Left renal cortex interstitium (tissue), 4 donors: ENCODE data around the gene HDAC4. TPM values are rescaled to one million over a fixed set of nuclear protein-coding genes. Genes with fewer than 3 reads are reported as not detected.

Experiments used
- DNase-seq, 4 donors: peaks; one replicate each; pipeline ENCODE4 v3.0.0-alpha.2; 2013; ENCODE audit warnings: low read depth in 4 of 4, low spot score in 2 of 4, missing footprints in 1 of 4
- polyA plus RNA-seq, 4 donors: library from polyadenylated mRNA; unstranded; fragments of 120-200 nt; gene quantifications; one replicate each; pipeline ENCODE4 v1.2.1, GENCODE V29; 2013; ENCODE audit not compliant: insufficient read length in 4 of 4

The HDAC4 gene
- polyA plus RNA-seq, 4 donors = 10.5 to 21.1 (median 14.3) TPM

DNA sequence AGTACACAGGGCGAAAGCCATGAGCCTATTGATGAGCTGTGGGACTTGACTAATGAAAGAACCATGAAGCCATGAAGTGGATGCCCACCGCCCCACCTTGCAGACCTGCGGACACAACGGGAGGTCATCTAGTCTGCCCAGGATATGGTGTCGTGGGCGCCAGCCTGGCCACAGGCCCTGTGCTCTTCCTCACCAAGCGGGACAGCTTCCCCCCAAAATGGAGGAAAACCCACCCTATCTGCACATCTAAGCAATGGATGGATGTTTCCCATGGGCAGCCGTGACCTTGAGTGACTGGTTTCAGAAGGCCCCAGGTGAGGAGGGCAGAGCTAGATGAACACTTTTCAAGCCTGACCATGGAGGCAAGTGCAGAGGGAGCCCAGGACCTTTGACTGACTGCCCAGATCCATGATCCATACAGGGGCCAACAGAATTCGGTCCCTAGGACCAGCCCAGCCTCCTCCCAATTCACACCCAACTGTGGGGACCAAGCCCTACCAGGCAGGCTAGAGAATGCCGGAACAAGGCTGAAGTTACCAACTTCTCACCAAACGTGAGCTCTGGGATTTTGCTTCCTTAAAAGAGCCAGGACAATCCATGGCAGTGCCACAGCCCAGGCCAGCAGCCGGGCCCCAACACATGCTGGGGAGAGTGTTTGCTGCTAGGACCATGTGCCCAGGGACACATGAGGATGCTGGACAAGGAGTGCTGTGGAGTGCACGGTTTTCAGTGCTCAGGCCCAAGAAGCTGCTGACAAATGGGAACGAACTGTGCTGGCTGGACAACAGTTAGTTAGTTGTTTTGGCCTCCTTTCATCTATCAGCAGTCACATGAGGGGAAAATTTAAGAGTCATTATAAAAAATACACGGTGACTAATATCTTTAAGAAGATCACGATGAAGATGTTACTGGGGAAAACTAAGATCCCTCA, 249.4 kb downstream of the HDAC4 start:
- no peak for DNase-seq

DNA sequence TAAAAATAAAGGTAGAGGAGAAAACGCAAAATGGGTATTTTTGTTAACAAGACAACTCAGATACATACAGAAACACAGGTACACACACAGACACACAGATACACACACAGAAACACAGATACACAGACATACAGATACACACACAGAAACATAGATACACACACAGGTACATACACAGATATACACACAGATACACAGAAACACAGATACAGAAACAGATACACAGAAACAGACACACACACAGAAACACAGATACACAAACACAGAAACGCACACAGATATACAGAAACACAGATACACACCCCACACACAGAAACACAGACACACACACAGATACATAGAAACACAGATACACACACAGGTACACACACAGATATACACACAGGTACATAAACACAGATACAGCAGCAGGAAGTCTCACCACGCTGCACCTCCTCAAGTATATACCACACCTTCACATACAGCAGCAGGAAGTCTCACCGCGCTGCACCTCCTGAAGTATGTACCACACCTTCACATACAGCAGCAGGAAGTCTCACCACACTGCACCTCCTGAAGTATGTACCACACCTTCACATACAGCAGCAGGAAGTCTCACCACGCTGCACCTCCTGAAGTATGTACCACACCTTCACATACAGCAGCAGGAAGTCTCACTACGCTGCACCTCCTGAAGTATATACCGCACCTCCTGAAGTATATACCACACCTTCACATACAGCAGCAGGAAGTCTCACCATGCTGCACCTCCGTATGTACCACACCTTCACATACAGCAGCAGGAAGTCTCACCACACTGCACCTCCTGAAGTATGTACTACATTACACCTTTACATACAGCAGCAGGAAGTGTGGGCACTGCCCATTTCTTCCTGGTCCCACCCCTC, 250.5 kb downstream of the HDAC4 start:
- DNase-seq = no peak

DNA sequence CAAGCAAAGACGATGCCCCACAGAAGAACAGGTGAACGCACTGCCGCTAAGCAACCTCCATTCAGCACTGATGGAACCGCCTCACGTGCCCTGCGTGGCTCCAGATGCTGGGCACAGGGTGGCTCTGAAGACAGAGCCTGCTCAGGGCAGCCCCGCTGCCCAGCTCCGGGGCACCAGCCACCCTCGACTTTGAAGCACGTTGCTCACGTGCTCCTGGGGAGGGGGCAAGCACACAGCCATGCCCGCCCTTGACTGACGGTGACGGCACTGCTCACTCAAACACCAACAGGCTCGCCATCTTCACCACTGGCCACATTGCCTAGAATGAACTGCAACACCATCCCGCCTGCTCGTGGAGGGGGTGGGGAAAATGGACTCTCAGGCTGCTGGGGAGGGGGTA, 251.3 kb downstream of the HDAC4 start:
- no peak for DNase-seq

DNA sequence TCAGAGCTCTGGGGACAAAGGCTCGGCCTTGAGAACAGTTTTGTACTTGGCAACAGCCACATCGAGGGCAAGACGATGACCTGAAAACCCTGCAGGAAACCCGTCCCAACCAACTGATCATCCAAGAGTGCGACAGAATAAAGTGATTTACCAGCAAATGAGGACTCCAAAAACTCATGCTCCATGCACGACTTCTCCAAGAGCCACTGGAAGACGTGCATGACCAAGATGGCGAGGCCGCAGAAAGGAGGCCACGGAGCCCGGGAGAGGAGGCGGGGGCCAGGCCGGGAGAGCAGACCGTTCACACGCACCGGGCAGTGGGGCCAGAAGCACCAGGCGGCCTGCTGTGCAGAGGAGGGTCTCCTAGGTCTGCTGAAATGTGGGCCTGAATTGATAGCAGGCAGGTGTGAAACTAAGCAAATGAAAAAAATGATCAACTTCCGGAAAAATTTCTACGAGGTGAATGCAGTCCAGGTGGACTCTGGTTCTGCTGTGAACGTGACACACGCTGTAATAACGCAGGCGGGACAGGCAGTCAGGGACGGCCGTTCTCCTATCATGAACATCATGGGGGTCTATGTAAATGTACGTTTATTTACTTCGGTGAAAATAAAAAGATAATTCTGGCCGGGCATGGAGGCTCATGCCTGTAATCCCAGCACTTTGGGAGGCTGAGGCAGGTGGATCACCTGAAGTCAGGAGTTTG, 252.2 kb downstream of the HDAC4 start:
- no peak for DNase-seq

DNA sequence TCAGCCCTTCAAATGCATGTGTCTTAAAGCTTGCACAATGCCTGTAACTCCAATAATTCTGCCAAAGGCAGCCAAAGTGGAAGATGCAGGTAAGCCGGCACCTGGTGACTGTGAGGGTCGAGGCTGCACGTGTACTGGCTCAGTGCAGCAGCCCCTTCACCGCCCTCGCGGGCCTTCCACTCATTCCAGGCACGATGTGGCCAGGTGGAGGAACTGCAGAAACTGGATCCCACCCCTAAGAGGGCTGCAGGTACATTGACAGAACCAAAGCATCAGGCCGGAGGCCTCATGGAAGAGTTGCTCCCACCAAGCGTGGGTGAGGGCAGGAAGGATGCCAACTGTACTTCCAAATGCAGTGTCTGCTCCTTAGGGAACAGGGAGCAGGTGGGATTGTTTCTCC, 253.4 kb downstream of the HDAC4 start:
- DNase-seq = no peak

DNA sequence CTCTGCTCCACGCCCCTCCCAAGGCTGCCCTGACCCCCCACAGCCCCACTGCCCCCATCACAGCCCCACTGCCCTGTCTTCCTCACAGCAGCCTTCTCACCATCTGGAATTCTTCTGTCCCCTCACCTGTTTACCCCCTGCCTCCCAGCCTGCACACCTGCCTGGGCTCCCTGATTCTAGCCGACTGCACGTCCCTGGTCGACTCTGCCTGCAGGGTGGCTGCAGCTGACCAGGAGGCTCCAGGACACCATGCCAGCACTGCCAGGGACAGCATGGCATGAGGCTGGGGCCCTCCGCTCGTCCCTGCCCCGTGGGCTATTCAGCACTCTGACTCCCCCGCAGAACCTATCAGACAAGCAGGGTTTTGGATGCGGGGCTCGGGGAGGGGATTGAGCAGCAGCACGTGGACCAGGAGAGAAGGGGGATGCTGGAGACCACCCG, 254.1 kb downstream of the HDAC4 start:
- DNase-seq = no peak

DNA sequence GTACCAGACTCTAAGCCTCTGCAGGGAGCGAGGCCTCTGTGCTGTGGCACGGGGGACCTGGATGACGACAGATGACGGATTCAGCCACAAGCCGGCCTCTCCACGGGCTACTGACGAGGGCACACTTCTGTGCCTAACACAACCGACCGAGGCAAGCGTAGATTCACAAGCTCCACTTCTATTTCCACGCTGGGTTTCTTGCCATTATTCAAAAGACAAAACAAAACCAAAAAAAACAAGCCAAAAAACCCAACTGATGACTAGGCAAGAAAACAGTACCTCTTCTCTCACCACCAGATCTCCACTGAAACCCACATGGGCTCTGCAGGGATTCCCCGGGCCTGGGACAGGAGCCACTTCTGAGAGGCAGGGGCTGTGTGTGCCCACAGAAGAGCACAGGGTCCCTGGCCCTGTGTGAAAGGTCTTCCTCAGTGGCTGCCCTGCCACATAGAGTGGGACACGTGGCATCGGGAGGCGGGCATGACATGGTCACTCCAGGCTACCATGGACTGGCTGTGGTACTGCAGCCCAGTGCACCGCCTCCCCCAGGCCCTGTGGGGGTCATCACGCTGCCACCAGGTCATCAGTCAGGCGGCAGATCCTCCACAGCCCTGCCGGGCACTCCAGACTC, 254.7 kb downstream of the HDAC4 start:
- DNase-seq = no peak

DNA sequence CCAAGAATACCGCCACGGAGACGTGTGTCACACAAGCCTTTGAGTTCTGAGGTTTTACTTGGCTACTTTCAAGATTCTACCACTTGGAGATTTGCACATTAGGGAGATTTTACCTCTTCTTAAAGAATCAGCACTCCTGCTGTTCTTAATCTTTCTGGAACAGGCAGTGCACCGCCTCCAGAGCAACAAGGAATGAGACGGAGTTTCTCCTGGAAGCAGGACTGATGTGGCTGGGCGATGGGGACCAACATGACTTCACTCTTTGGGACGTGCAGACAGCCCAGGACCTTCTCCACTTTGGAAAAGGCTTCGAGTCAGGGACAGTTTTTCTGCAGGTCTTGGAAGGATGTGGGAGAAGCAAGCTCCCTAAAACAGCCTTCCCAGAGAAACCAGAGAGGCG, 255.2 kb downstream of the HDAC4 start:
- no peak for DNase-seq

DNA sequence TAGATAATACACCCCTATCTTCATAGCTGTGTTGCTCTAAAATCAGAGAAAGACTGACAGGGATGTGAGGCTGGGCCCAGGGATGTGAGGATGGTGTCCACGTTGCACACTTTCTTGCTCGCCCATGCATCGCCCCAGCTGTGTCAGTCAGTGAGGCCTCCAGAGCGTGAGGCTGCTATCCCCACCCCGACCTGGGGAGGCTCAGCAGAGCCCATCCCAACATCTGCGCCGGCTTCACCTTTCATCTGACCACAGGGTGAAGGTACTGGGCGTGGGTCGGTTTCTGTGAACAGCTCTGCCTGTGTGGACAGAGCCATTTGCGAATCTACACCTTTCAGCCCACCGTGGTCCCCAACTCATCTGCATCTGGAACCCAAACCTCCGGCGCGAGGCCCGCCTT, 255.7 kb downstream of the HDAC4 start:
- DNase-seq = no peak

DNA sequence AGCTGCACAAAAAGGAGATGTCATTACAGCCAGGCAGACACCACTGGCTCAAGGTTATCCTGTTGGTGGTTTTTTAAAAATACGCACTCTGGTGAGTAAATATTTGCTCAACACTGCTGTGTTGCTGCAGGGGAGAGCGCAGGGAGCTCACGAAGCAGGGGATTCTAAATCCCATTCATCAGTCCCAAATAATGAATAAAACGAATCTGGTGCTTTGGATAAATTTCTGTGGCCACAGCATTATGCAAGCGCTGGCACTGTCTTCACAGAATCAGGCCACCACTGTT, 256.2 kb downstream of the HDAC4 start:
- DNase-seq = no peak

DNA sequence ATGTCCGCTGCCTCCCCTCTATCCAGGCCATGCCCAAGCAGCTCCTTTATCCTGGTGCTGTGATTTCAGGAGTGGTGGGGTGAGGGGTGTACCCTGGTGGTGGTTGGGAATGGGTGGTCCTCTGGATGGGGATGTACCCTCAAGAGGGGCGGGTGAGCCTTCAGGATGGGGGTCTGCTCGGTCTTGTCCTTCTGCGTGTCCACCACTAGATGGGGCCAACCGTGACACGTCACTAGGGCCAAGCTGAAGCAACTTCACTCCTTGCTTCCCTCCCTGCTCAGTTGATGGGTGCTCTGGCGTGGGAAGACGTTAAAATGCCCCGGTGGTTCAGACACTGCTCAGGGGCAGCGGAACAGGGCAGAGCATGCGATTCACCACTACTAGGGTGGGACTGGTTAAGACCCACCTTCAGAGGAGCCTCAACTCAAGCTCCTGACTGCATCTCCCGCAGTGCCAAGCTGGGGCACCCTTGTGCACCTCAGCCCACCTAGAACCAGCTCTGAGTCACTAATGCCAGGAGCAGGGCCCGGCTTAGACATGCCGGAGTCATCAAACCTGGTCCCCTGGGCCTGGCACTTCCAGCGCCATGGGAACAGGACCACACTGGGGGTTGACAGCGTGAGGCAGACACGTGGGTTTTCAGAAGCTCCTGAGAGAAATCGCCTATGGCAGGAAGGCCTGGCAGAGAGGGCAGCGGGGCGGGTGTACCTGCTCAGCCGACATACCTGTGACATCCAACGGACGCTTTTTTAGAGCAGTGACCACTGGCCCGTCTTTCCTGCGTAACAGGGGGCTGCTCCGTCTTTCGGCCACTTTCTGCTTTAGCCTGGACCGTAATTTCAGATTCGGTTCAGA, 256.7 kb downstream of the HDAC4 start:
- DNase-seq = no peak

DNA sequence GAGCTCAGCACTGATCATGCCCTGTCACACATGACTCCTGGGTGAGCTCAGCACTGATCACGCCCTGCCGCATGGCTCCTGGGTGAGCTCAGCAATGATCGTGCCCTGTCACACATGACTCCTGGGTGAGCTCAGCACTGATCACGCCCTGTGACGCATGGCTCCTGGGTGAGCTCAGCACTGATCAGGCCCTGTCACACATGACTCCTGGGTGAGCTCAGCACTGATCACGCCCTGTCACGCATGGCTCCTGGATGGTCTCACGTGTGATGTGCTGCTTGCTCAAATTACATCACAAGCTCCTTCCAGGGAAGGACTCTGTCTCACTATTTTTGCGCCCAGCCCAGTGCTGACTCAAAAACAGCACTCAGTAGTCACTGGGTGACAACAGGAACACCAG, 258.0 kb downstream of the HDAC4 start:
- no peak for DNase-seq

DNA sequence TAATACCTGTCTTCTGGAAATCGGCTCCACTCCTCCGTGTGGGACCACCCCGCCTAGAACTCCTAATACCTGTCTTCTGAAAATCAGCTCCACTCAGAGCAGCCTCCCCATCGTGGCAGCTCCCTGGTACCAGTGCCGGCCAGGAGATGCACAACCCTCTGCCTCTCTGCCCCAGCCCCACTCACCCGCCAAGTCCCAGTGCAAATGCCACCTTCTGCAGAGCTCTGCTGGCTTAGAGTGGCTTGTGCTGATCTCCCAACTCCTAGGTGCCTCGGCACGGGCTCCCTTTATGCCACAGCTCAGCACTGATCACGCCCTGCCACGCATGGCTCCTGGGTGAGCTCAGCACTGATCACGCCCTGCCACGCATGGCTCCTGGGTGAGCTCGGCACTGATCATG, 258.5 kb downstream of the HDAC4 start:
- DNase-seq = no peak

DNA sequence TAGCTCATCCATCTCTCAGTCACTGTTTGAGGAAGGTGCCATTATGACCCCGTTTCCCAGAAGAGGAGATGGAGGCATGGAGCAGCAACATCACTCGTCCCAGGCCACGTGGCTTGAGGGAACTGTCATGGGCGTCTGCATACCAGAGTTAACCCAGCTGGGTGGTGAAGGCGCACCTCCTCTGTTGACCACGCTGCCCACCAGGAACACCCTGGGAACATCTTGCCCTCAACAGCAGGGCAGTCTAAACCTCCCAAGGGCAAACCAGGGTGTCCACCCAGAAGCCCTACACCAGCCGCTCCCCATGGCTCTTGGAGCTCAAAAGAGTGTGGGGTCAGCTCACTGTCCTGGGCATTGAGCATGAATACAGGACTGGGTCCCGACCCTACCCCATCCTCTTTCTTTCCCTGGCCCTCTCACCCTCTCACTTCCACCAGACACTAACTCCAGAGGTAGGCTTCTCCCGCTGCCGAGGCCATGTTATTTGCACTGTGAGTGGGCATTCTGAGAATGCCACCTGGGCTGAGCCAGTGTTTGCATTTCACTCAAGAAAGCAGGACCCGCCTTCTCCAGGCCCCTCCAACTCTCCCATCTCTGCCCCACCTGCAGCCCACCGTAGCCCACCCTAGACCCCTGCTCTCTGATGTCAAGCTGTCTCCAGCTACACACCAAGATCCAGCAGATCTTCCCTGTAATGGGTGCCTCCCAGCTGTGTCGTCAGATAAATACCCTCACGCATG, 259.6 kb downstream of the HDAC4 start:
- no peak for DNase-seq

DNA sequence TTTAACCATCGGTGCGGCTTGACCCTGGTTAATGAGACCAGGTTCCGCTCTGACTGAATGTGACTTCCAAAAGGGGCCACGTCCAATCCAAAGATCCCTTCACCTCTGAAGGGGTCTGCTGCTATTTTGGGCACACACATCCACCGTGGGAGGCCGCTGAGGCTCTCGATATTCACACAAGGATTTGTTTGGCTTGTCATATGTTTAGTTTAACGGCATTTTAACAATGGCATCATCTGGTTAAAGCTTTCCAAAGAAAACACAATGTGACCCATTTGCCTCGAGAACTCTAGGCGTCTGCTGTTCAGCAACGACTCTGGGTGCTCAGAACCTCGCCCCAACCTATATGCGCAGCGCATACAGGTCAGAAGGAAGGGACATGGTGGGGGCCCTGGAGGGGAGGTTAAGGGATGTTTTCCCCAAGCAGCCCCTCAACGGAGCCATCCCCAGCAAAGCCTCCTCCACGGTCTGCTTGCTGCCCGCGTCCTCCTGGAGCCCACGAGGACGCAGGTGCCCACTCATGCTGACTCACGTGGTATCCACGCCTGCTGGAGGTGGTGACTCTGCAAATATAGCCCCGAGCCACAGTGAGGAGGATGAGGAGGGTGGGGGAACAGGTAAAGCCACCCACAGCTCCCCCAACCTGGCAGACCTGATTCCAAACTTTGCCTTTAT, 260.3 kb downstream of the HDAC4 start:
- DNase-seq = no peak

DNA sequence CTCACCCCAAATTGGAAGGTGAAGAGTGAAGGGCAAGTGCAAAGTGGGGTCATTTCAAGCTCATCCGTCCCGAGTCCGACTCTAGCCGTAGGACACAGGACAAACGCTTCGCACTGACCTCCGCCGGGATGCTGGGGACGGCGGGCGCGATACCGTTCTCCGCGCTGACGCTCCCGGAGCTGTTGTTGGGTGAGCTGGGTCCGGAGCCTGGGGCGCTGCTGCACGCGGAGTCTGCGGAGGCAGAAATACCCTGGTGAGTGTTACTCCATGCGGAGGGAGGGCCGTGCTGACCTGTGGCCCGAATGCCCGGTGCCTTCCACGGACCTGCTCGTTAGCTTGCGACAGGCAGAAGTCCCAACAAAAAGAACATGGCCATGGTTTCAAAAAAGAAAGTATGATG, 261.3 kb downstream of the HDAC4 start:
- DNase-seq = no peak

DNA sequence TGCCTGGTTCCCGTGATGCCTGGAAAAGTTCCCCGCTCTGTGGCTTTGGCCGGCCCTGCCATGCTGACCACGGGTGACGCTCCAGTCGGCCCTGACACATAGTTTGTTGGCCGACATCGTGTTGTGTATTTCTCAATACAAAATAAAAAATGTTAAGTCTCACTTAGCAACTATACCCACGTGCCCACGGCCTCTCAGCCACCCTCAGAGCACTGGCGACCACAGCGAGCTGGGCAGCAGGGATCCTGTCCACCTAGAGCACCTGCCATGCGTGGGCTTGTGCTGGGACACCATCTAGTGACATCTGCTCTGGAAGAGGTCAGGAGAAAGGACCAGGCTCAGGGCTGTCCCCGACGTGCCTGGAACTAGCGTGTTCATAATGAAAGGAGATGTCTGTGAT, 261.7 kb downstream of the HDAC4 start:
- DNase-seq = no peak

DNA sequence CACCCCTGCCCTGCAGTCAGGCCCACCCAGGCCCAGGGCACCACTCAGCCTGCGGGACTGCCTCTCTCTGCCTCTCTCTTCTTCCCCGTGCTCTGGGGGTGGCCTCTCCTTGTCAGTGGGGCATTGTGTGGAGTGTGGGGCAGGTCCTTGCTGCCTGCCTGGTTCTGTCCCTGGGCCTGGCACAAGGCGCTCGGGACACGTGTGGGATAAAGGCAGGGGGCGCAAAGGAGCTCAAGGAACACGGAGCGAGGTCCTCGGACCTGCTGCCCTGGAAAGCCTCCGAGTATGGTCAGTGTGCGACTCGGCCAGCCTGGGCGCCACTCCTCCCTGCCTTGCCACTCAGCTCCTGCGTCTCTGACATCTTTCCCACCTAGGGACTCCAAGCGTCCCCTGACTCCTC, 262.2 kb downstream of the HDAC4 start:
- DNase-seq = no peak

DNA sequence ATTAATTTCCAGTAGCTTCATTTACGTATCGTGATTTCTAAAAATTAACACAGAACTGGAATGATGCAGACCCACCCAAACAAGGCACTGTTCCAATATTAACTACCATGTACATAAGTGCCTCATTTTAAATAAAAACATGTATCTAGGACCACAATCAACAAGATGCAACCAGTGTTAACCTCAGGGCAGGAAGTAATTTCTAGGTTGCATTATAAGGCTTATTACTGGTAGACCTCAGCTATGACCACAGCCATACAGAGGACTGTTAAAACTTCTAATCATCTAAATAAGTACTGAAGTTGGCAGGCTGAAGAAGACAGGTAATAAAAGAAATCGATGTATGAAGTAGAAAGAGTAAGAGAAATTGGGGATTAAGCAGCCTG, 262.9 kb downstream of the HDAC4 start:
- DNase-seq = no peak
